Effector memory CD4-positive, alpha-beta T cell (primary cell): Measurements from ENCODE around the gene LRRC4B.
A peak's percentile ranks its signal among the peaks of the same experiment; 100 is the strongest.
"Not testable (repeated sequence)": the region's sequence is repeated elsewhere in the genome, so short reads cannot be mapped to it uniquely, and the experiment has no call there.

Experiments used
- DNase-seq, 3 donors: peaks; one replicate each; pipeline ENCODE4 v3.0.0-alpha.2; 2020
- H3K27ac ChIP-seq: 2 replicates; pipeline ENCODE4 v1.7.0; 2013; ENCODE audit warnings: mild to moderate bottlenecking, low read length, moderate library complexity; ENCODE audit not compliant: insufficient read depth, poor library complexity, severe bottlenecking
- H3K27me3 ChIP-seq: replicated peaks from 2 replicates; pipeline ENCODE4 v1.7.0; 2013; ENCODE audit warnings: mild to moderate bottlenecking, low read length; ENCODE audit not compliant: insufficient read depth, control insufficient read depth, poor library complexity, severe bottlenecking
- H3K36me3 ChIP-seq: 2 replicates; pipeline ENCODE4 v1.7.0; 2013; ENCODE audit warnings: mild to moderate bottlenecking, low read length, moderate library complexity; ENCODE audit not compliant: control insufficient read depth, insufficient read depth
- H3K4me1 ChIP-seq: 2 replicates; pipeline ENCODE4 v1.7.0; 2013; ENCODE audit warnings: low read length, mild to moderate bottlenecking; ENCODE audit not compliant: control insufficient read depth, insufficient read depth, poor library complexity, severe bottlenecking
- H3K4me3 ChIP-seq: 2 replicates; pipeline ENCODE4 v1.7.0; 2013; ENCODE audit warnings: low read length, low read depth, mild to moderate bottlenecking; ENCODE audit not compliant: insufficient read depth, poor library complexity, severe bottlenecking
- H3K9me3 ChIP-seq: 2 replicates; pipeline ENCODE4 v1.7.0; 2013; ENCODE audit warnings: mild to moderate bottlenecking, low read length, moderate library complexity; ENCODE audit not compliant: control insufficient read depth

Gene LRRC4B

GRCh38 chr19:50476907-50477238, 91.4 kb downstream of the LRRC4B start:
- Histone ChIP-seq H3K36me3 (peaks cover 29% of the 10 kb centered on the region), H3K27me3 (no peaks in the 10 kb centered on the region), H3K4me3 (peak overlapping the region; percentile 76), H3K27ac (peak overlapping the region; percentile 78), H3K9me3 (no peaks in the 10 kb centered on the region), H3K4me1 (peaks cover 14% of the 10 kb centered on the region)
- DNase-seq, result no peak

DNA sequence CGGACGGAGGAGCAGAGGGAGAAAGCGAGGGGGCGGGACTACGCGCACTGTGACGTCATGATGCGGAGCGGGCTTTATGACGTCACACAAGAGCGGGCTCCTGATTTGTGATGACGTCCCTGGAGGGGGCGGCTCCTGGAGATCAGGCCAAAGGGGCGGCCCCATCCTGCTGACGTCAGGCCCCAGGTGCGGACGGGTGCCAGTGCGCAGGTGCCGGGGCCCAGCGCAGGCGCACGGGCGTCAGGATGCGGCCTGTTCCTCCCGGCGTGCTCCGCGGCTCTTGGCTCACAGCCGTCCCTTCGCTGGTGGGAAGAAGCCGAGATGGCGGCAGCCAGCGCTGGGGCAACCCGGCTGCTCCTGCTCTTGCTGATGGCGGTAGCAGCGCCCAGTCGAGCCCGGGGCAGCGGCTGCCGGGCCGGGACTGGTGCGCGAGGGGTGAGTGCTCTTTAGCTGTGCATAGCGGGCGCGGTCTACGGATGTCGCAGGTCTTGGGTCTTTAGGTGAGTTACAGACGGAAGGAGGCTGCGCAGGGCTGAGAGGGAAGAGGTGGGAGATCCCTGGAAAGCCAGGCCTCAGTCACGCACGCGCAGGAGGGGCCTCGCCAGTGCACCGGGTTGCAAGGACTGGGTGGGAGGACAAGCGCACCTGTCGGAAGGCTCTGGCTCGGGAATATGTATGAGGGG, 91.9 kb downstream of the LRRC4B start, which contains the start of the genes EMC10 and GARIN5A:
TSS of gene EMC10 (plus strand) at position 284 of the 683 bp plus-strand sequence. CDS start at position 322, 38 bp downstream.
TSS of gene GARIN5A (minus strand) at position 625 of the 683 bp plus-strand sequence. CDS start at position 165, 460 bp downstream.
- H3K27me3 ChIP-seq, result no peaks in the 10 kb centered on the region
- peak; percentile 88 to 90 (median 89) for DNase-seq

GRCh38 chr19:50475736-50476223, 92.5 kb downstream of the LRRC4B start:
- DNase-seq, result no peak
- Histone ChIP-seq H3K27me3 (no peaks in the 10 kb centered on the region), H3K4me3 (no peak overlapping the region), H3K4me1 (peaks cover 14% of the 10 kb centered on the region), H3K36me3 (peaks cover 18% of the 10 kb centered on the region), H3K9me3 (no peaks in the 10 kb centered on the region), H3K27ac (no peak overlapping the region)

More for the DNA sequence above, 91.9 kb downstream of the LRRC4B start, which contains the start of the genes EMC10 and GARIN5A:
- peak within 1 kb of the TSS; percentile 78 for H3K27ac ChIP-seq
- no peaks in the 10 kb centered on the region for H3K9me3 ChIP-seq
- peaks cover 14% of the 10 kb centered on the region for H3K4me1 ChIP-seq
- H3K36me3 ChIP-seq, result peaks cover 24% of the 10 kb centered on the region
- H3K4me3 ChIP-seq, result peak within 1 kb of the TSS; percentile 76

- DNase-seq, result no peak
- Histone ChIP-seq H3K36me3 (peaks cover 11% of the 10 kb centered on the region), H3K27me3 (no peaks in the 10 kb centered on the region), H3K4me3 (no peak overlapping the region), H3K27ac (no peak overlapping the region), H3K4me1 (peaks cover 14% of the 10 kb centered on the region), H3K9me3 (no peaks in the 10 kb centered on the region)
Measured at GRCh38 chr19:50475101-50475568, 93.1 kb downstream of the LRRC4B start.

GRCh38 chr19:50473336-50473735, 94.9 kb downstream of the LRRC4B start:
- not testable (repeated sequence) for H3K27me3 ChIP-seq, H3K4me3 ChIP-seq, H3K36me3 ChIP-seq, DNase-seq, H3K9me3 ChIP-seq, H3K27ac ChIP-seq
- peaks cover 14% of the 10 kb centered on the region for H3K4me1 ChIP-seq

DNA sequence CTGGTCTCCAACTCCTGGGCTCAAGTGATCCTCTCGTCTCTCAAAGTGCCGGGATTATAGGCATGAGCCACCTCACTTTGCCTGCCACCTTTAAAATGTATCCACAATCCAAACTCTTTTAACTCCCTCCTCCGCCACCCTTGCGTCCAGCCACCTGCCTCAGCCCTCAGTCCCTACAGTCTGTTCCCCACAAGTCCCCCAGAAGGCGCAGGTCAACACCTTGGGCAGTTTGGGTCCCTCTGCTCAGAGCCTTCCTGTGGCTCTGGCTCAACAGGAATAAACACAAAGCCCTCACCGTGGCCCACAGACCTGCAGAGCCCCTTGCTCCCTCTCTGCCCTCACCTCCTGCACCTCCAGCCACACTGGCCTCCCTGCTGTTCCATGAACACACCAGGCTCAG, 99.4 kb downstream of the LRRC4B start:
- Histone ChIP-seq H3K27ac (no peak overlapping the region), H3K4me1 (no peaks in the 10 kb centered on the region), H3K9me3 (no peaks in the 10 kb centered on the region), H3K27me3 (no peaks in the 10 kb centered on the region), H3K36me3 (no peaks in the 10 kb centered on the region), H3K4me3 (no peak overlapping the region)
- DNase-seq, result no peak

GRCh38 chr19:50467566-50467965, 100.7 kb downstream of the LRRC4B start:
- no peaks in the 10 kb centered on the region for H3K36me3 ChIP-seq
- no peak overlapping the region for H3K4me3 ChIP-seq
- no peaks in the 10 kb centered on the region for H3K27me3 ChIP-seq
- H3K4me1 ChIP-seq, result no peaks in the 10 kb centered on the region
- no peak overlapping the region for H3K27ac ChIP-seq
- DNase-seq, result no peak
- H3K9me3 ChIP-seq, result no peaks in the 10 kb centered on the region
